Upper lobe of left lung (tissue), 6 donors: Measurements from ENCODE around the gene PLK5. TPM values are rescaled to one million over a fixed set of nuclear protein-coding genes. Genes with fewer than 3 reads are reported as not detected.

Experiments used
- ATAC-seq, 2 donors: fragments of 200-7000 bp; cut with Tn5 transposase; one replicate each; pipeline ENCODE4 v1.9.1; 2022; ENCODE audit warnings: mild to moderate bottlenecking in 2 of 2, moderate library complexity in 2 of 2; ENCODE audit not compliant: low FRiP score in 2 of 2
- DNase-seq, 2 donors: peaks; one replicate each; pipeline ENCODE4 v3.0.0-alpha.2; 2019 to 2020
- H3K27ac ChIP-seq, 4 donors: fragments of 200-600 bp; sonication (generic); one replicate each; pipeline ENCODE4 v1.5.1; 2016 to 2019
- H3K27me3 ChIP-seq, 4 donors: fragments of 200-600 bp; sonication (generic); one replicate each; pipeline ENCODE4 v1.5.1; 2017 to 2019
- H3K36me3 ChIP-seq, 4 donors: fragments of 200-600 bp; sonication (generic); one replicate each; pipeline ENCODE4 v1.5.1; 2016 to 2019
- H3K4me1 ChIP-seq, 4 donors: fragments of 200-600 bp; sonication (generic); one replicate each; pipeline ENCODE4 v1.5.1; 2018 to 2019
- H3K4me3 ChIP-seq, 4 donors: fragments of 200-600 bp; sonication (generic); one replicate each; pipeline ENCODE4 v1.5.1; 2017 to 2019; ENCODE audit warnings: mild to moderate bottlenecking in 2 of 4, moderate library complexity in 1 of 4
- H3K9me3 ChIP-seq, 4 donors: fragments of 200-600 bp; sonication (generic); one replicate each; pipeline ENCODE4 v1.5.1; 2018 to 2019
- EP300 ChIP-seq, 4 donors: sonication (generic); formaldehyde crosslinking; IDR thresholded peaks; one replicate each; pipeline ENCODE4 v1.5.1; 2017; ENCODE audit warnings: antibody characterized with exemption in 4 of 4, control low read depth in 2 of 4
- POLR2A ChIP-seq, 4 donors: fragments of 450-650 bp; IDR thresholded peaks; one replicate each; pipeline ENCODE4 v1.5.1; 2016 to 2017; ENCODE audit warnings: antibody characterized with exemption in 4 of 4, mild to moderate bottlenecking in 2 of 4
- POLR2AphosphoS5 ChIP-seq, 2 donors: sonication (generic); formaldehyde crosslinking; IDR thresholded peaks; one replicate each; pipeline ENCODE4 v1.5.1; 2017; ENCODE audit warnings: antibody characterized with exemption in 2 of 2
- WGBS, 2 donors: methylation state at CpG; one replicate each; pipeline ENCODE4 v1.1.5; 2017 to 2018; 5-methylcytosine and 5-hydroxymethylcytosine counted together
- total RNA-seq, 6 donors: library from RNA; depleted of rRNA in 4 of 6; stranded (reverse); fragments of >200 nt in 4 of 6; gene quantifications; one replicate each; pipeline versions ENCODE4 v1.1.0 to v1.2.1, GENCODE V29; 2016 to 2021
- TF ChIP-seq, protein P1 (sequence below), 6 experiments: fragments of 450-650 bp in 4 of 6; fragments of 200-600 bp in 2 of 6; sonication (generic) in 2 of 6; IDR thresholded peaks; one replicate each; pipeline ENCODE4 v1.5.1; 2016 to 2019; ENCODE audit warnings: antibody characterized with exemption in 6 of 6
- donor health status: DM: no; HTN: no; CAD: no; lungs with moderate emphysema.
- donor health status: DM: no; HTN: yes; CAD: no; lungs with severe emphysema.

Gene PLK5
- total RNA-seq, 6 donors from 2014 or later: not detected

GRCh38 chr19:1501200-1501595 is 22.7 kb upstream of the PLK5 start:
- no peak for ATAC-seq

GRCh38 chr19:1502433-1503088 is 21.3 kb upstream of the PLK5 start:
- Histone ChIP-seq H3K9me3 (no peaks in the 10 kb centered on the region), H3K4me1 (peaks cover 6 to 15% (median 9%) of the 10 kb centered on the region in 4 donors), H3K4me3 (no peak overlapping the region), H3K27me3 (peaks cover 0 to 15% (median 6%) of the 10 kb centered on the region in 4 donors), H3K36me3 (no peaks in the 10 kb centered on the region), H3K27ac (no peak overlapping the region)
- ATAC-seq (no peak), DNase-seq (no peak)
- WGBS, 2 donors: 64 to 65% methylated on average over 14 of the region's 14 CpGs
- TF ChIP-seq, protein P1, sequence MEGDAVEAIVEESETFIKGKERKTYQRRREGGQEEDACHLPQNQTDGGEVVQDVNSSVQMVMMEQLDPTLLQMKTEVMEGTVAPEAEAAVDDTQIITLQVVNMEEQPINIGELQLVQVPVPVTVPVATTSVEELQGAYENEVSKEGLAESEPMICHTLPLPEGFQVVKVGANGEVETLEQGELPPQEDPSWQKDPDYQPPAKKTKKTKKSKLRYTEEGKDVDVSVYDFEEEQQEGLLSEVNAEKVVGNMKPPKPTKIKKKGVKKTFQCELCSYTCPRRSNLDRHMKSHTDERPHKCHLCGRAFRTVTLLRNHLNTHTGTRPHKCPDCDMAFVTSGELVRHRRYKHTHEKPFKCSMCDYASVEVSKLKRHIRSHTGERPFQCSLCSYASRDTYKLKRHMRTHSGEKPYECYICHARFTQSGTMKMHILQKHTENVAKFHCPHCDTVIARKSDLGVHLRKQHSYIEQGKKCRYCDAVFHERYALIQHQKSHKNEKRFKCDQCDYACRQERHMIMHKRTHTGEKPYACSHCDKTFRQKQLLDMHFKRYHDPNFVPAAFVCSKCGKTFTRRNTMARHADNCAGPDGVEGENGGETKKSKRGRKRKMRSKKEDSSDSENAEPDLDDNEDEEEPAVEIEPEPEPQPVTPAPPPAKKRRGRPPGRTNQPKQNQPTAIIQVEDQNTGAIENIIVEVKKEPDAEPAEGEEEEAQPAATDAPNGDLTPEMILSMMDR (IDR thresholded peaks at IDR 0.05): no peak
- TF ChIP-seq EP300 (IDR thresholded peaks at IDR 0.05): no peak
- TF ChIP-seq POLR2AphosphoS5 (IDR thresholded peaks at IDR 0.05): no peak
- TF ChIP-seq POLR2A (IDR thresholded peaks at IDR 0.05): no peak

More at GRCh38 chr19:1501200-1501595, 22.7 kb upstream of the PLK5 start:
- TF ChIP-seq POLR2AphosphoS5 (IDR thresholded peaks at IDR 0.05) (no peak), EP300 (IDR thresholded peaks at IDR 0.05) (no peak), POLR2A (IDR thresholded peaks at IDR 0.05) (no peak)
- TF ChIP-seq, protein P1 (IDR thresholded peaks at IDR 0.05): no peak
- H3K4me1 ChIP-seq: peaks cover 3 to 18% (median 7%) of the 10 kb centered on the region in 4 donors
- no peak overlapping the region for H3K27ac ChIP-seq
- no peaks in the 10 kb centered on the region for H3K36me3 ChIP-seq
- peak in 1 of 2 donors; percentile 10 for DNase-seq
- no peak overlapping the region for H3K4me3 ChIP-seq
- 65 to 74% methylated on average over 5 to 8 of the region's 9 CpGs for WGBS, 2 donors
- peaks cover 0 to 18% (median 6%) of the 10 kb centered on the region in 4 donors for H3K27me3 ChIP-seq
- H3K9me3 ChIP-seq: no peaks in the 10 kb centered on the region

DNA sequence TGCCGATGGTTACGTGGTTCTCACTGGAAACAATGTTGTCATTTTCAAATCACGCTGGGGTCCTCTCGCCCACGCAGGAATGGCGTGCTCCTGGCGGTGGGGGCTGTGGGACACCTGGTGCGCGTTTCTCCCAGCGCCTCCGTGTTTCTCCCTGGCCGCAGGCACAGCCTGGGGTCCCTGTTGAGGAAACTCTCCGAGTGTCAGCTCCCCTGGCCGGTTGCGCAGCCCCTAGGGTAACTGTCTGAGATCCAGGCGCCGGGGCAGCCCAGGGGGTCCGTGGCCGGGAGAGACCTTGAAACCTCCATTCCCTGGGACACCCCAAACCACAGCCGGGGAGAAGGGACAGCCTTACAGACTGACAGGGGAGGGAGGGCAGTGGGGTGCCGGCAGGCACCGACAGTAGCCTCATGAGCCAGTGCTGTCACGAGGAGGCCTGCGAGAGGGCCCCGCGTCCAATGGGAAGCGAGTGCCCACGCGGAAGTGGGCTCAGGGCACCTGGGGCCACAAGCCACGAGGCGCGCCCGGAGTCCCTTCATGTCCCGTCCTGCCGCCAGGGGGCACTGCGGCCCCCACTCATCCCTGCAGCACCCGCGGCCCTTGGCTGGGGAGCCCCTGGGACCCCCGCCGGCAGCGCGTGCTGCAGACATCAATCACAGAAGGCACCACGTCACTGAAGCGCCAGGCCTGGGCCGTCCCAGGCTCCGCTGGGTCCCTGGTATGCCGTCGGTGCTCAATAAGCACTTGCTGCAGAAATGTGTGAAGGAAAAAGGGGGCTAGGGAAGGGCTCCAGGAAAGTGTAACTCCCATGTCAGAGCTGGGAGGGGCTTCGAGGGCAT is 20.6 kb upstream of the PLK5 start:
- Histone ChIP-seq H3K27me3 (peaks cover 0 to 15% (median 6%) of the 10 kb centered on the region in 4 donors), H3K27ac (no peak overlapping the region), H3K4me3 (no peak overlapping the region), H3K36me3 (no peaks in the 10 kb centered on the region), H3K4me1 (peaks cover 9 to 23% (median 16%) of the 10 kb centered on the region in 4 donors), H3K9me3 (peaks cover 0 to 3% (median 0%) of the 10 kb centered on the region in 4 donors)
- WGBS, 2 donors: 8 to 11% methylated on average over 22 to 41 of the region's 49 CpGs
- peak in 1 of 2 donors; percentile 47 for ATAC-seq
- TF ChIP-seq POLR2AphosphoS5 (IDR thresholded peaks at IDR 0.05) (no peak), POLR2A (IDR thresholded peaks at IDR 0.05) (no peak), EP300 (IDR thresholded peaks at IDR 0.05) (no peak)
- TF ChIP-seq, protein P1 (IDR thresholded peaks at IDR 0.05): peak; percentile 57 to 73 (median 60)
- peak; percentile 39 to 92 for DNase-seq

GRCh38 chr19:1503925-1504773 is 19.7 kb upstream of the PLK5 start:
- Histone ChIP-seq H3K4me1 (peaks cover 9 to 25% (median 18%) of the 10 kb centered on the region in 4 donors), H3K4me3 (no peak overlapping the region), H3K27ac (no peak overlapping the region), H3K36me3 (no peaks in the 10 kb centered on the region), H3K27me3 (peaks cover 0 to 15% (median 6%) of the 10 kb centered on the region in 4 donors), H3K9me3 (peaks cover 0 to 4% (median 0%) of the 10 kb centered on the region in 4 donors)
- 45 to 52% methylated on average over 15 to 23 of the region's 23 CpGs for WGBS, 2 donors
- DNase-seq (no peak), ATAC-seq (no peak)
- TF ChIP-seq POLR2AphosphoS5 (IDR thresholded peaks at IDR 0.05) (no peak), EP300 (IDR thresholded peaks at IDR 0.05) (no peak), POLR2A (IDR thresholded peaks at IDR 0.05) (no peak)
- TF ChIP-seq, protein P1 (IDR thresholded peaks at IDR 0.05): no peak
